Left lobe of liver (tissue), 2 donors: ENCODE results near the gene SLCO3A1. TPM values are rescaled to one million over a fixed set of nuclear protein-coding genes. Genes with fewer than 3 reads are reported as not detected.
A peak's percentile ranks its signal among the peaks of the same experiment; 100 is the strongest.
"Not testable (repeated sequence)": the region's sequence is repeated elsewhere in the genome, so short reads cannot be mapped to it uniquely, and the experiment has no call there.

Experiments
- ATAC-seq: fragments of 200-7000 bp; cut with Tn5 transposase; one replicate; pipeline ENCODE4 v1.9.1; 2020; ENCODE audit warnings: mild to moderate bottlenecking, moderate library complexity
- DNase-seq: peaks from one replicate; pipeline ENCODE4 v3.0.0-alpha.2; 2020; ENCODE audit warnings: low spot score
- total RNA-seq: library from RNA; stranded (reverse); gene quantifications from one replicate; pipeline ENCODE4 v1.2.1, GENCODE V29; 2021
- donor health status: DM: no; HTN: no; CAD: no; lungs with moderate emphysema.
- donor health status: DM: no; HTN: yes; CAD: no.

SLCO3A1 gene
- total RNA-seq, 1 donor from 2014 or later: 3.4 TPM

- no peak for ATAC-seq
- DNase-seq: no peak
Measured at GRCh38 chr15:92061511-92062195, 208.1 kb downstream of the SLCO3A1 start.

- no peak for ATAC-seq
- no peak for DNase-seq
Measured at GRCh38 chr15:92062505-92062904, 209.0 kb downstream of the SLCO3A1 start.

- ATAC-seq: no peak
- DNase-seq: no peak
Measured at GRCh38 chr15:92068121-92068520, 214.6 kb downstream of the SLCO3A1 start.

- ATAC-seq: peak; percentile 40
- no peak for DNase-seq
Measured at GRCh38 chr15:92069308-92070250, 216.1 kb downstream of the SLCO3A1 start.

- not testable (repeated sequence) for DNase-seq, ATAC-seq
Measured at GRCh38 chr15:92070251-92070650, 216.7 kb downstream of the SLCO3A1 start.

- ATAC-seq (peak; percentile 39), DNase-seq (no peak)
Measured at GRCh38 chr15:92071045-92071634, 217.6 kb downstream of the SLCO3A1 start.

GRCh38 chr15:92073044-92073785, 219.7 kb downstream of the SLCO3A1 start:
- ATAC-seq: no peak

GRCh38 chr15:92074101-92074500, 220.6 kb downstream of the SLCO3A1 start:
- DNase-seq (no peak), ATAC-seq (no peak)

More at GRCh38 chr15:92073044-92073785, 219.7 kb downstream of the SLCO3A1 start:
- DNase-seq: no peak

- ATAC-seq: no peak
- DNase-seq: no peak
Measured at GRCh38 chr15:92074646-92075045, 221.1 kb downstream of the SLCO3A1 start.

- ATAC-seq: peak; percentile 11
- no peak for DNase-seq
Measured at GRCh38 chr15:92075764-92076163, 222.3 kb downstream of the SLCO3A1 start.

GRCh38 chr15:92076541-92076940, 223.0 kb downstream of the SLCO3A1 start:
- ATAC-seq (no peak), DNase-seq (no peak)

- ATAC-seq (peak; percentile 91), DNase-seq (peak; percentile 69)
Measured at GRCh38 chr15:92077353-92078085, 224.0 kb downstream of the SLCO3A1 start.

- no peak for ATAC-seq
- no peak for DNase-seq
Measured at GRCh38 chr15:92078270-92078669, 224.8 kb downstream of the SLCO3A1 start.

GRCh38 chr15:92079047-92079446, 225.5 kb downstream of the SLCO3A1 start:
- no peak for DNase-seq
- ATAC-seq: no peak

- no peak for ATAC-seq
- DNase-seq: no peak
Measured at GRCh38 chr15:92079647-92080255, 226.2 kb downstream of the SLCO3A1 start.

GRCh38 chr15:92082006-92082843, 228.7 kb downstream of the SLCO3A1 start:
- DNase-seq (peak; percentile 54), ATAC-seq (peak; percentile 81)

- ATAC-seq (no peak), DNase-seq (no peak)
Measured at GRCh38 chr15:92083190-92083589, 229.7 kb downstream of the SLCO3A1 start.

GRCh38 chr15:92087211-92087610, 233.7 kb downstream of the SLCO3A1 start:
- ATAC-seq (no peak), DNase-seq (no peak)
